MM.1S (cell line): ENCODE measurements around the gene RSU1.

Source experiments
- DNase-seq: peaks from one replicate; pipeline ENCODE4 v3.0.0-alpha.2; 2015
- H2AFZ ChIP-seq: fragments of 300-600 bp; sonication (generic); 2 replicates; pipeline ENCODE4 v1.6.0; 2016; ENCODE audit warnings: antibody characterized with exemption, low read length
- H3F3A ChIP-seq: fragments of 300-600 bp; sonication (generic); 2 replicates; pipeline ENCODE4 v1.6.1; 2016; ENCODE audit warnings: mild to moderate bottlenecking, antibody characterized with exemption, low read length, moderate library complexity, mixed read lengths; ENCODE audit not compliant: insufficient read depth
- H3K27ac ChIP-seq: fragments of 300-600 bp; sonication (generic); 2 replicates; pipeline ENCODE4 v1.5.1; 2016; ENCODE audit warnings: mild to moderate bottlenecking, low read length
- H3K27me3 ChIP-seq: fragments of 300-600 bp; sonication (generic); replicated peaks from 2 replicates; pipeline ENCODE4 v1.6.0; 2016; ENCODE audit warnings: low read length; ENCODE audit not compliant: insufficient read depth
- H3K36me3 ChIP-seq: fragments of 300-600 bp; sonication (generic); replicated peaks from 2 replicates; pipeline ENCODE4 v1.6.1; 2016; ENCODE audit warnings: mild to moderate bottlenecking, low read length, mixed read lengths; ENCODE audit not compliant: insufficient read depth
- H3K4me1 ChIP-seq: fragments of 300-600 bp; sonication (generic); 2 replicates; pipeline ENCODE4 v1.6.1; 2016; ENCODE audit warnings: low read length, mixed read lengths
- H3K4me2 ChIP-seq: fragments of 300-600 bp; sonication (generic); 2 replicates; pipeline ENCODE4 v1.6.0; 2016; ENCODE audit warnings: low read depth, low read length
- H3K4me3 ChIP-seq: fragments of 300-600 bp; sonication (generic); 2 replicates; pipeline ENCODE4 v1.5.1; 2016; ENCODE audit warnings: low read length, mixed read lengths
- H3K79me2 ChIP-seq: fragments of 300-600 bp; sonication (generic); 2 replicates; pipeline ENCODE4 v1.6.1; 2016; ENCODE audit warnings: mixed run types, low read length, mixed read lengths
- H3K9ac ChIP-seq: fragments of 300-600 bp; sonication (generic); 2 replicates; pipeline ENCODE4 v1.6.1; 2016; ENCODE audit warnings: low read length, mixed read lengths
- H3K9me2 ChIP-seq: fragments of 300-600 bp; sonication (generic); replicated peaks from 2 replicates; pipeline ENCODE4 v1.6.1; 2016; ENCODE audit warnings: mild to moderate bottlenecking, low read length, mixed read lengths; ENCODE audit not compliant: insufficient read depth
- H3K9me3 ChIP-seq: fragments of 300-600 bp; sonication (generic); replicated peaks from 2 replicates; pipeline ENCODE4 v1.6.1; 2016; ENCODE audit warnings: mild to moderate bottlenecking, low read length, mixed read lengths; ENCODE audit not compliant: insufficient read depth
- H4K20me1 ChIP-seq: fragments of 300-600 bp; sonication (generic); 2 replicates; pipeline ENCODE4 v1.6.1; 2016; ENCODE audit warnings: mild to moderate bottlenecking, low read length, moderate library complexity, mixed read lengths; ENCODE audit not compliant: insufficient read depth
- EZH2 ChIP-seq: fragments of 300-600 bp; sonication (generic); optimal IDR thresholded peaks from 2 replicates; pipeline ENCODE3; 2017; ENCODE audit warnings: low read depth, mild to moderate bottlenecking, antibody characterized with exemption, low read length, mixed read lengths
- EZH2phosphoT487 ChIP-seq: fragments of 300-600 bp; sonication (generic); IDR thresholded peaks from 2 replicates; pipeline ENCODE4 v1.6.1; 2018; ENCODE audit warnings: antibody characterized with exemption, low read length
- TF ChIP-seq, protein P1 (sequence below): fragments of 300-600 bp; sonication (generic); IDR thresholded peaks from 2 replicates; pipeline ENCODE4 v1.5.1; 2016; ENCODE audit warnings: antibody characterized with exemption, low read length, mixed read lengths

RSU1 gene

GRCh38 chr10:16788125-16788524 is 29.1 kb downstream of the RSU1 start:
- no peaks in the 10 kb centered on the region for H3F3A ChIP-seq
- H4K20me1 ChIP-seq = no peaks in the 10 kb centered on the region
- no peak for TF ChIP-seq EZH2phosphoT487
- TF ChIP-seq, protein P1, sequence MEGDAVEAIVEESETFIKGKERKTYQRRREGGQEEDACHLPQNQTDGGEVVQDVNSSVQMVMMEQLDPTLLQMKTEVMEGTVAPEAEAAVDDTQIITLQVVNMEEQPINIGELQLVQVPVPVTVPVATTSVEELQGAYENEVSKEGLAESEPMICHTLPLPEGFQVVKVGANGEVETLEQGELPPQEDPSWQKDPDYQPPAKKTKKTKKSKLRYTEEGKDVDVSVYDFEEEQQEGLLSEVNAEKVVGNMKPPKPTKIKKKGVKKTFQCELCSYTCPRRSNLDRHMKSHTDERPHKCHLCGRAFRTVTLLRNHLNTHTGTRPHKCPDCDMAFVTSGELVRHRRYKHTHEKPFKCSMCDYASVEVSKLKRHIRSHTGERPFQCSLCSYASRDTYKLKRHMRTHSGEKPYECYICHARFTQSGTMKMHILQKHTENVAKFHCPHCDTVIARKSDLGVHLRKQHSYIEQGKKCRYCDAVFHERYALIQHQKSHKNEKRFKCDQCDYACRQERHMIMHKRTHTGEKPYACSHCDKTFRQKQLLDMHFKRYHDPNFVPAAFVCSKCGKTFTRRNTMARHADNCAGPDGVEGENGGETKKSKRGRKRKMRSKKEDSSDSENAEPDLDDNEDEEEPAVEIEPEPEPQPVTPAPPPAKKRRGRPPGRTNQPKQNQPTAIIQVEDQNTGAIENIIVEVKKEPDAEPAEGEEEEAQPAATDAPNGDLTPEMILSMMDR = no peak
- TF ChIP-seq EZH2 = no peak
- H3K9me2 ChIP-seq = no peaks in the 10 kb centered on the region
- no peak overlapping the region for H3K4me2 ChIP-seq
- no peaks in the 10 kb centered on the region for H3K36me3 ChIP-seq
- H3K9me3 ChIP-seq = no peaks in the 10 kb centered on the region
- no peaks in the 10 kb centered on the region for H3K27me3 ChIP-seq
- H3K79me2 ChIP-seq = no peaks in the 10 kb centered on the region
- no peak overlapping the region for H3K9ac ChIP-seq
- H3K4me1 ChIP-seq = no peaks in the 10 kb centered on the region
- H3K4me3 ChIP-seq = no peak overlapping the region
- DNase-seq = no peak
- no peak overlapping the region for H2AFZ ChIP-seq
- no peak overlapping the region for H3K27ac ChIP-seq

GRCh38 chr10:16787361-16787791 is 29.8 kb downstream of the RSU1 start:
- no peaks in the 10 kb centered on the region for H3K9me2 ChIP-seq
- H3K4me2 ChIP-seq = no peak overlapping the region
- no peak overlapping the region for H2AFZ ChIP-seq
- no peak overlapping the region for H3K4me3 ChIP-seq
- no peaks in the 10 kb centered on the region for H4K20me1 ChIP-seq
- no peak for DNase-seq
- no peaks in the 10 kb centered on the region for H3K9me3 ChIP-seq
- H3K79me2 ChIP-seq = no peaks in the 10 kb centered on the region
- no peaks in the 10 kb centered on the region for H3K36me3 ChIP-seq
- TF ChIP-seq EZH2phosphoT487 (no peak), EZH2 (no peak)
- TF ChIP-seq, protein P1 = no peak
- no peaks in the 10 kb centered on the region for H3F3A ChIP-seq
- no peaks in the 10 kb centered on the region for H3K4me1 ChIP-seq
- H3K9ac ChIP-seq = no peak overlapping the region
- no peak overlapping the region for H3K27ac ChIP-seq
- no peaks in the 10 kb centered on the region for H3K27me3 ChIP-seq

GRCh38 chr10:16780338-16780880 is 36.8 kb downstream of the RSU1 start:
- H3K4me1 ChIP-seq = peaks cover 12% of the 10 kb centered on the region; the same call in 1 of the 2 replicates
- DNase-seq = no peak
- H4K20me1 ChIP-seq = no peaks in the 10 kb centered on the region
- no peaks in the 10 kb centered on the region for H3K9me2 ChIP-seq
- H3K9ac ChIP-seq = no peak overlapping the region
- H3K9me3 ChIP-seq = no peaks in the 10 kb centered on the region
- H3K4me2 ChIP-seq = no peak overlapping the region
- no peak overlapping the region for H3K27ac ChIP-seq
- H3K4me3 ChIP-seq = no peak overlapping the region
- no peaks in the 10 kb centered on the region for H3K27me3 ChIP-seq
- H3F3A ChIP-seq = peaks cover 2% of the 10 kb centered on the region; the same call in 1 of the 2 replicates
- H3K36me3 ChIP-seq = no peaks in the 10 kb centered on the region
- no peak overlapping the region for H2AFZ ChIP-seq
- H3K79me2 ChIP-seq = no peaks in the 10 kb centered on the region
- no peak for TF ChIP-seq EZH2phosphoT487
- TF ChIP-seq, protein P1 = no peak
- no peak for TF ChIP-seq EZH2
